Fibroblast of skin of left quadriceps (primary cell): ENCODE measurements around the gene IL36RN.

Experiments used
- DNase-seq, 2 experiments: peaks; one replicate each; pipeline ENCODE4 v3.0.0-alpha.2; 2013; ENCODE audit warnings: low read depth in 2 of 2

The IL36RN gene

DNA sequence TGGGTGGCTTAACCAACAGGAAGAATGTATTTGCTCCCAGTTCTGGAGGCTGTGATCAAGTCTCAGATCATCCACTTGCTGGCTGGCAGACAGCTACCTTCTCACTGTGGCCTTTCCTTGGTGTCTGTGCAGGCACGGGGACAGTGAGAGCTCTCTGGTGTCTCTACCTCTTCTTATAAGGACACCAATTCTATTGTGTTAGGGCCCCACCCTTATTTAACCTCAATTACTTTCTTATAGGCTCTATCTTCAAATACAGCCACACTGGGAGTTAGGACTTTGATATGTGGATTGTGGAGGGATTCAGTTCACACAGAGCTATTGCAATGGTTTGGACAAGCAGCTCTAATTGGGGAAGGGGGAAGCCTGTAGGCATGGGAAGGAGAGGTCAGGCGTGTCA lies 43.1 kb downstream of the IL36RN start:
- DNase-seq: no peak

DNA sequence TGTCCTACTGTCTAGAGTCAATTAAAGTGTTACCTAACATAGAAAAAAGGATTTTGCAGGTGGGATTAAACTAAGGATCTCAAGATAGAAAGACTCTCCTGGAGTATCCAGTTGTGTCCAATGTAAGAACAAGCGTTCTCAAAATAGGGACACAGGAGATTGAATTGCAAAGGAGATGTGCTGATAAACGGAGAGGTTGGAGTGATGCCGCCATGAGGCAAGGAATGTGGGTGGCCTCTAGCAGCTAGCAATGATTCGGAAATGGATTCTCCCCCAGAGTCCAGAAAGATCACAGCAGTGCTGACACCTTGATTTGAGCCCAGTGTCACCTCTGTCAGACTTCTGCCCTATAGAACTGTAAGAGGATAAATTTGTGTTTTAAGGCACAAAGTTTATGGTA lies 44.3 kb downstream of the IL36RN start:
- DNase-seq: no peak

DNA sequence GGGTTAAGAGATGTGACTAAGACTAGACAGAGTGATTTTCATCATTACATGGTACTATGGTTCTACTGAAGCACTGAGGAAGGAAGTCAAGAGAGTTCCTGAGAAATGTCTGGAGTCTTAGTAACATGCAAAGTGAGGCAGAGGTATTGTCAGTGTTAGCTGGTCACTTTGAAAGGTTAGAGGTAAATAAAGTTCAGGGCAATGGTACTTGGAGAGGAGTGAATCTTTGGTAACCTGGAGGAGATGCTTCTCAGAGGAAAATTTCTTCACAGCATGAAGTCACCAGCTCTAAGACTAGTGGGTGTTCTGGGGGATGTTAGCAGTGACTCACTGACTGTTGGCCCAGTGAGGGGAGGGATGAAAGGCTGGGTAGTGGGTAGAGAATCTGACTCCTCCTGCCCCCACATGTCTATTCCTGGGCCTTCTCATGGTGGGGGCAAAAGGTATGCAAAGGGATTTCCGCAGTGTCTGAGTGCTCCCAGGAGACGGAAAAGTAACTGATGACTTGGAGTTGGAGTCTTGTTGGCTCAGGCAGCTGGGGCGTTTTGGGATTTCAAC lies 45.1 kb downstream of the IL36RN start:
- no peak for DNase-seq

DNA sequence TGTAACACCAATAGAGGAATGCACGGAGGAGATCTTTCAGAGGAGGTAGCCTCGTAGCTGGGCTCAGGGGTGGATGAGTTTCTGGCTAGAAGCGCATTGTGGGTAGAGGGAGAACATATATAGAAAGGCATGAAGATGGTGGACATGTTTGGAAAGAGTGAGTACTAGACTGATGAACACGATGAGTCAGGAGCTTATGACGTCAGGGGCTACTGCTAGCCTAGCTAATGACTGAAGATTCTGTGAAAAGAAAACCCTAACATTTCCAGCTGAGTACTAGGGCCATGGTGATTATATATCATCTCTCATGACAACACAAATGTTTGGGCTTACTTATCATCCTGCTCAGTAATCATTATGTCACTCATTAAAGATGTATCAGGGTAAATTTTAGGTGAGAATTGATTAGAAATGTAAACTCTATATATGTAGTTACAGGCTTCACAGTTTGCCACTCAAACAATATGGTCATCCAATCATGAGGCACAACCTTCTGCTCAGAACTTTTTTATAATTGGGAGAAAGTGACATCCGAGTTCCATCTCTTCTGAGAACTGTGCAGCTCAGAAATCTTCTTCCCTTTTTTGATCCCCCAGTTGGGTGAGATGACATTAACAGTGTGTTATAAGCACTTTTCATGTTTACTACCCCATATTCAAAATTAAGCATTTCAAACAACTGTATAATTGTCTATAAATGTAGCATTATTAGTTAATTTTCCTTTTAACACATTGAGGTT lies 46.2 kb downstream of the IL36RN start:
- peak in 1 of 2 experiments; percentile 11 for DNase-seq

DNA sequence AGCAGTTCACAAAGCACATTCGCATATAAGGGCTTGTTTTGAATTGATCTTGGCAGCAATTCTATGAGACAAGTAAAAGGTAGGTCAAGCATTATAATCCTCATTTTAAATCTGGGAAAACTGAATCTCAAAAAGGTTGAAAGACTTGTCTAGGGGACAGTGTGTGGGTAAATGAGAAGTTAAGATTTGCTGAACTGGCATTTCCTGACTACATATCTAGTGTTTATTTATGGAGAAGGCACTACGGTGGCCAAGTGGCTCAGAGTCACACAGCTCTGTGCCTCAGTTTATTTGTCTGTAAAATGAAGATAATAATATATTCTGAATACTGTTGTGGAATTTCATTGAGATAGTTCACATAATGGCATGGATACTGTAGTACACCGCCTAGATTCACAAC lies 52.1 kb downstream of the IL36RN start:
- DNase-seq: no peak

DNA sequence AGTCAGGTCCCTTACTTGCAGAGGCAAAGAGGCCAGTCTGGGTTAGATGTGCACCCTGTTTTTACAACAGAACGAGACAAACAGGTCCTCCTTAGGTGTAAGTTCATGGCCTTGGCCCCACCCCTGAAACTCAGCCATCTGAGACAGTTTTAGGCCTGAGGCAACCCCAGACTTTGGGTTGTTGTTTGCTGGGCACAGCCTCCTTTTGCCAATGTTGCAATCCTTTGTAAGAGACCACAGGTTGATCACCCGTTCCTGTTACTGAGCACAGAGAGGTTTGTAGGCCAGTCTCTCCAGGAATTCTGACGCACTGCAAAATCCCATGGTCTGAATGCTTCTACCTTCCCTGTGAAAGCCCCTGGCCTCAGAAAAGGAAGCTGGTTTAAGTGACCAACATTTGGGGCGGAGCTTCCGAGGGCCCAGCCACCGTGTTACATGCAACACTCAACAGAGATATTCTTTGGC lies 52.9 kb downstream of the IL36RN start:
- DNase-seq: no peak

DNA sequence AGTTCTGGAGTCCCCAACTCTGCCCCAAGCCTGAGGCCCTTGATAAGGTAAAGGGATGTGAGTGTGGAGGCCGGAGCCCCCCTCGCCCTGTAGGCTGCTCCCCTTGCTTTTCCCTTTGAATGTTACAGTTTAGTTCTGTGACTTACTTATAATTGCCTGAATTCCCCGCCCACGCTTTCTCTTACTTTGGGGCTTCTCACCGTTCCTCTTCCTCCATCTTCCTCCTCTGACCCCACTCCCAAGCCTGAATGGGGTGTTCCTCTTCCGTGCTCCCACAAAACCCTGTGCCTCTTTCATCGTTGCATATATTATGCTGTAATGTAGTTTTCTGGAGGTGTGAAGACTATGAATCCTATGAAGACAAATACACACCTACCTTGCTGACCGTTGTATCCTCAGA lies 53.4 kb downstream of the IL36RN start:
- no peak for DNase-seq

DNA sequence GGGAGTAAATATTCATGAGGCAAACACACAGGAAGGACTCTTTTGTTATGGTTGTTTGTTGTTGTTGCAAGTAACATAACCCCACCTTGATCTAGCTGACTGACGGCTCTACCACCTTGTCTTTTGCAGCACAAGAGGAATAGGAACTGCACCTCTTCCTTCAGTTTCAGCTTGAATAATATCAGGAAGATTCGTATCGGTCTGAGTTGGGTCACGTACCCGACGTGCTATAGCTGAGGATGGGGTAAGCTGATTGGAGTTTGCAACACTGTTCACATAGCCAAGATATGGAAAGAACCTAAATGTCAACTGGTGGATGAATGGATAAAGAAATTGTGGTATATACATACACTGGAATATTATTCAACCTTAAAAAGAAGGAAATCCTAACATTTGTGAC lies 53.9 kb downstream of the IL36RN start:
- DNase-seq: no peak

DNA sequence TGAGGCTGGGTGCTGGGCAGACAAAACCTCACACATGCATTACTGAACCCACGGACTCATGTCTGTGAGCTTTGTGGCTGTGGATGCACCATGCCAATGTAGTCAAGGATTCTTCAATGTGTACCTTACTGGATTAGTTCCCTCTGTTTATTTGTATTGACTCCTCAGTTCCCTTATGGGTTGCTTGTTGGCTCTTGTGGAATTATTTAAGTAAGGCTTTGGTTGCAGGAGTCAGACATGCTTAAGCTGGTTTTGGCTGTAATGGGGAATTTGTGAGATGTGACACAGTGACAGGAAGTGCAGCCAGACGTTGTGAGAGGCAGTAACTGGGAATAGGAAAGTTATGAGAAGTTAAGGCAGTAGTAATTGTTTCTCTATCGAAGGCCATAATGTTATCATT lies 54.8 kb downstream of the IL36RN start:
- no peak for DNase-seq
